ENCODE results near the gene FXR2. TPM values are rescaled to one million over a fixed set of nuclear protein-coding genes. Genes with fewer than 3 reads are reported as not detected.

FXR2 gene
- total and polyA plus RNA-seq, 9 of the 15 experiments (the other 6 are each of a cell fraction or from before 2014, with no cell fraction given): 2.0 to 49.3 (median 24.5) TPM

- TF ChIP-seq HNRNPH1 (optimal IDR thresholded peaks at IDR 0.05; ENCODE audit: low read depth, low read length) (peak; percentile 59), NCOR1 (IDR thresholded peaks at IDR 0.05) (0 out of 2 replicates have a peak, but pooled peaks have one; percentile 31), MLLT1 (IDR thresholded peaks at IDR 0.05) (peak in 1 of 2 experiments; percentile 10; a peak in 1 of 4 replicates), HMGN3 (IDR thresholded peaks at IDR 0.05; ENCODE audit: borderline replicate concordance, extremely low read depth, insufficient read length, low read depth, low read length) (peak; percentile 19), MTA1 (IDR thresholded peaks at IDR 0.05; ENCODE audit: borderline replicate concordance) (no peak), CREB1 (IDR thresholded peaks at IDR 0.05) (peak; percentile 51; the same call in 1 of the 2 replicates), CREB1 (CRISPR knock-in tag; IDR thresholded peaks at IDR 0.05) (peak; percentile 70), HNRNPUL1 (IDR thresholded peaks at IDR 0.05; ENCODE audit: low read length) (peak; percentile 74; the same call in 1 of the 2 replicates)
Measured at GRCh38 chr17:7573324-7574080, 41.2 kb downstream of the FXR2 start (continued).

Data from K562 (cell line).